Measurements from ENCODE around the gene CNTNAP5.

CNTNAP5 gene

DNA sequence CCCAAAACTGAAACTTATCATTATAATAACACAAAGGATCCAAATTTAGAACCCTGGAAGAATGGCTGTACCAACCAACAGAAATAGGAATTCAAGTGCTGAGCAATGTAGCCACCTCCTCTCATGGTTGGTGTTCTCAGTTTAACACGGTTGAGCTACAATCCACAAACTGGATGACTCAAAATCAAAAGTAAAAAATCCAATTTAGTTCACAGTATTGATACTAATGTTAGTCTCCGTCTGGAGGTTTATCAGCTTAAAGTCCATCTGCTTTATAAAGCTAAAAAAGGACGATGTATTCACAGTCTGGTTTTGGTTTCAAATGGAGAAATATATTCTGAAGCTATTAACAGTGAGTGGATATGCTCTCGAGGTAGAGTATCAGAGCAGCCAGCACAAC lies 40.5 kb downstream of the CNTNAP5 start:
- no peak for DNase-seq

DNA sequence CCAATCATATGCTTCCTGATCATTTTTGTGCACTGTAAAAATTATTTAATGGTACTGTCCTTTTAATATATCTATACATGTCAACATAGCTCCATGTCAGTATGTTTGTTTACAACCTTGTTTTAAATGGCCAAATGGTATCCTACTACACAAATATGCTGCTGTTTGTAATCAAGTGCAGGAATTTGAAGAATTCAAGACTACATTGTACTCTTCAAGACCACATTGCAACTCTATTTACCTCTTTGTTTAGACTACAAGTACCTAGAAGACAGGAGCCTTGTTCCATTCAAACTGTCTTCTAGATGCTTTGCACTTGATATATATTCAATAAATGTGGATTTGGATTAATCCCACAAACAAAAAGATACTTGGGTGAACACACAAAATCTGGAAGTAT lies 41.7 kb downstream of the CNTNAP5 start:
- no peak for DNase-seq

DNA sequence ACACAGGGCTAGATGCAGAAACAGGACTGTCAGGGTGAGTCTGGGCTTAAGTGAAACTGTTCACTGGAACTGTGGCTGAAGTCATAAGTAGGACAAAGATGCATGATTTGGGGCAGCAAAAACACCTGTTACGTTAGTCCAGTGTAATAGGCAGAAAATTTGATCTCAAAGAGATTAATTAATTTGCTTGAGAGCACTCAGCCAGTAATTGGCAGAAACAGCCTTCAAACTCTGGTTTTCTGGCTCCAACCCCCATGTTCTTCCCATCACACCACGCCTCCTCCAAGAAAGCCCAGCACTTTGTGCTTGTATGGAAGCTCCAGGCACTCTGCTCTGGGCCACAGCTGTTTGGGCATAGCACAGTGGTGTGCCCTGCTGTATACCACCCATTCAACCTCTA lies 54.0 kb downstream of the CNTNAP5 start:
- DNase-seq: no peak

DNA sequence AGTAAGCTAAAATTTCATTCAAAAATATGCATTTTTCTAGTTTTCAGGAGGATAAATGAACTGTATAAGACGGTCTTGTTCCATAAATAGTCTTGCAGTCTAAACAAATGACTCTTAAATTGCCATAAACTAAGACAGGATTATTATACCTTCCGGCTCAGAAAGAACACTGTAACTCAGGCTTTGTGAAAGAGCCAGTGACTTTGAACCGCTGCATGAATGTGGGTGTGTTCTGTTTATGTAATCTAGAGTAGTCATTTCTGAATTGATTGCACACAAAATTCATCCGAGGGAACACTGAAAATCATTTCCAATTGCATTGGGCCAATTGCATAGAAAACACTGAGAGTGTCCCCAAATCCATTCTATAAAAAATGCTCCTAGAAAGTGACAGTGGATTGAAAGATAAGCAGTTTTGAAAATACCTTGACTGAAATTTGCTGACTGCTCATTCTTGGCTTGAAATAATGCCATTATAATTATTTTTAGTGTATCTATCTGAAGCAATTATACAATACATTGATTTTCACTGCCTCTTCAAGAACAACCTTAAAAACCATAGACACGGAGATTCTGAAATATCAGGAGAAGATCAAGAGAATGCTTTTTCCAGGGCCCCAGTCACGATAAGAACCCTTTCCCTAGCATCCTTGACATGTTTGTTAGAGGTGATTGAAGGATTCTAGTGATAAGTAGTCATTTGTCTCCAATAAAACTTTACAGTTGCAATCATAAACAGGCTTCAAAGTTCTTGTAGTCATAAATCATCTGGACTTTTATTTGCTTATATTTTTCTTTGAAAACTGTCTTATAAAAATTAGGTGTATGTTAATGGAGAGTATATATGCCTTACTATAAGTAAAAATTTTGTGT lies 55.4 kb downstream of the CNTNAP5 start:
- DNase-seq: no peak

DNA sequence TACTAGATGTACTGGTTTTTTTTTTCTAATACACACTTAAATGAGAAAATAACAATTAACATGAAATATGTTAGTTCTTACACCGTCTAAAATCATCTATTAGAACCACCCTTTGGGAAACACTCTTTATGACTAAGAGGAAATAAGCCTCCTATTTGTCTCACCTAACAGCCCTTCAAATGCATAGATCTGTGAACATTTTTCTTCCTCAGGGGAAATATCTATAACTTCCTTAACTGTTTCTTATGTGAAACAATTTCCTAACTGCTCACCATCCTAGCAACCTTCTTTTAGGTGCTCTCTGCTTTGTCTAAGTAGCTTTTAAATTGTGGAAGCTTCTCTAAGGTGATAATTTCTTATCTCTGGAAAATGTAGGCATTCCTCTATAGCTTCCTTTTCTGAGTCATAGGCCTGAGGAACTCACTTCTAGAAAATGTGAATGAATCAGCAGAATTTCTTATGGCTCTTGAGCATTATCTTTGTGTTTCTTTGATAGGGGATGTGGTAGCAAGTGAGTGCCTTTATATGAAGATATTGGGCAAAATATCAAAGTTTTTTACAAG lies 56.1 kb downstream of the CNTNAP5 start:
- DNase-seq: no peak

DNA sequence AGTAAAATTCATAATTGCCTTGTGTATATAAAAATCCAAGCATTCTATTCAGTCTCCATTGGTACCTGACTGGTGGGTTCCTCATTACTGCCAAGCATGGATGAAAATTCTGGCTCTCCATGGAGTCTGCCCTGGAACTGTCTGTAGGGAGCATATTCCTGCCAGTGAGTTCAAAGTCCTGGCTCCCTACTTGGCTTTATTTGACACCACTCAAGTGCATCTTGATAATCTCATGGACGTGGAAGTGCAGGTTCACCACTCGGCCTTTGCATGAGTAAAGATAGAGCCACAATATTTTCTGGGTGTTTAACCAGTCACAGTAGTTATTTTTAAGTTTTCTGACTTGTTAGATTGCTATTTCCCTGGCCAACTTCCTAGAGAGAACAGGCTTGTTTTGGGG lies 63.5 kb downstream of the CNTNAP5 start:
- no peak for DNase-seq

DNA sequence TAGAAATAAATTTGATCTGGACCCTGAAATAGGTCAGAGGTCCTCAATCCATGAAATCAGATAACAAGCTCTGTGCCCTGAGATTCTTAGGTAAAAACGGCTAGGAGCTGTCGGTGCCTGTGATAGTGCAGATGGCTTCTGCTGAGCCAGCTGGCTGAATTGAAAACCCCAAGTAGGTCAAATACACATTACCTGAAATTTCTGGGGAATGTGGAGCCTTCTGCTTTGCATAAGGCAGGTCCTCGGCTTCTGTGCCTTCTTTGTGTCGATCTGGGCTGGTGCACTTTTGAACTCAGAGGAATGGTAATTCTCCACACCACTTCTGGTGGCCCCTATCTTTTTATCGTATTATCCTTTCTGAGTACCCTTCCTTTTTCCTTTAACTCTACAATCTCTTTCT lies 66.6 kb downstream of the CNTNAP5 start:
- no peak for DNase-seq

DNA sequence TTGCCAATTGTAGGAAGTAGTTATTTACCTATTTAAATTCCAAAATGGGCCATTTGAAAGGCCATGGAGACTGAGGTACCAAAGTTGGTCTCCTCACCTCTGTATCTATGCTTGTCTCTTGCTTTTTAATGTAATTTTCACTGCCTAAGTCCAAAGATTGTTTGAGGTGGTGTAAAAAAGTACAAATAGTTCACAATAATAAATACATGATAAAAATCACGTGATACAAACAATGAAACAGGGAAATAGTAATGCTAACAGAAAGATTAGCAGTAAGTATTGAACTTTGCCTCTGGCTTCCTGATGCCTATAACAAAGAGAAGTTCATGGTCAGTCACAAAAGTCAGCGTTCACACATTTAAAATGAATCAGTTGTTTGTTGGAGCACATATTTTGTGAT lies 67.6 kb downstream of the CNTNAP5 start:
- DNase-seq: no peak

DNA sequence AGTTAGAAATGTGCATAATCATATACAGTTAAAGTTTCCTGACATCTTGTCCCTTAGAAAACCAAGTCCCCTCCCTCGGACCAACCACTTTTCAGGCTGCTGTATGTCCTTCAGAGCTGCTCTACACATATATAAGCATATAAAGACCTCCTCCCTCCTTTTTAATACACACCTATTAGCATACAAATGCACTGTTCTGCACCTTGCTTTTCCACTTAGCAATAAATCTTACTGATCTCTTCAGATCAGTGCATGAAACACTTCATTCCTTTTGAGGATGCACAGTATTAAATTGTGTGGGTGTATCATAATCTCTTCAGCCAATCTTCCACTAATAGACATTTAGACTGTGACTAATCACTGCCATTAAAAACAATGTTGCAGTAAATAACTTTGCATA lies 79.8 kb downstream of the CNTNAP5 start:
- no peak for DNase-seq

DNA sequence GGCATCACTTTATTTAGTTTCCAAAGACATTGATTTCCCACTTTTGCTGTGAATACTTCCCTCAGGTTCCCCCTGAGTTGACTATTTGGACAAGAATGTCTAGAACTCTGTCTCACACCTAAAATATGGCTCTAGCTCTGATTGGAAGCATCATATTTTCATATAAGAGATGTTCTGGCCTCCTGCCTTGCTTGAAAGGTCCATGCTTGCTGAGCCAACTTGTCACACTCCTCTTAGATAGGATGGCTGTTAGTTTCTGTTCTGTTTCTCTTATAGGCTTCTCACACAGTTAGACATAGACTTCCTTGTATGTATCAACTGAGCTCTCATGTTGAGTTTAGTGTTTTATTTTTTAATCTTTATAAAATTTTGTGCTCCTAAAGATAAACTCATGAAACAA lies 87.1 kb downstream of the CNTNAP5 start:
- DNase-seq: no peak

DNA sequence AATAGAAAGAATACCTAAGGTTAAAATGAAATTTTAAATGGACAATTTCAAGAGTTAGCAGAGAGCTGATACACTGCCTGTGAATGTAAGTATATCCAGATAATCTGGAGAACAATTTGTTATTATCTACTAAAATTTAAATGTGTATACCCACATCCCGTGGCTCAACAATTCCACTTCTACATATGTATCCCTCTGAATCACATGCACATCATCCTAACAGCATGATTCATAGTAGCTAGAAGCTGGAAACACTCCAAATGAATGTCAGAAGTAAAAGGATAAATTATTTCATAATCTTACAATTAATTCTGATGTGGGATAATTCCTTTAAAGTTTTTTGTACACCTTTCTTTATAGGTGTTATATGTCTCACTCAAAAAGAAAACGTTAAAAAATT lies 87.9 kb downstream of the CNTNAP5 start:
- no peak for DNase-seq

DNA sequence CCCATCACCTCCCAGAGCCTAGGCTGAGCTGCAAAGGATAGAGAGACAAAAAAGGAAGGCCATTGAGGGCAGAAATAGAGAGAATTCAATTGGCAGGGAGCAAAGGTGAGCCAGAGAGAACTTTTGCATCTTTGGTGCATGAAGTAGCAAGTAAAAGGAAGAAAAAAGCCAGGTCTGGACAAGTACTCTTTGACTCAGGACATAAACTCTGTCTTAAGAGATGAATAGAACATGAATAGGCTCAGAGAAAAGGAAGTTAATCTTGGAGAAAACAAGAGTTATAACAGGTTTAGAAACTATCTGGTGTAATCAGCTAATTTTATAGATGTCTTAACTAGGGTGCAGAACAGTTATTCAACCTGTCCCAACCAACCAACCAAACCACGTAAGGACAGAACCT lies 95.2 kb downstream of the CNTNAP5 start:
- no peak for DNase-seq

DNA sequence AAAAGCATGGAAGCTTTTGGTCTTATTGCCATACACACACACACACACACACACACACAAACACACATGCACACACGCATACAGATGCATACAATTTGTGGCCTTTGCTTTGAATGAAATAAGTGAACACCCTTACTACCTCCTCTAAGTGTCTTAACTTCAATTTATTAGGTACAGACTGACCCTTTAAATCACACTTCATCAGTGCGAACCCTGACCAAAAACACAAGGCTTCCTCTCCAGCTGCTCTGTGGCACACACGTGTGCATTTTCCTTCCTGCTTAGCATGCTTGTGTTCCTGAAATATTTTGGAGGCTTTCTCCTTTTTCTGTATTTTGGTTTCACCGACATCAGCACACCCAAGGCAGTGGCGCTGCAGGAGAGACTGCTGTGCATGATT lies 96.0 kb downstream of the CNTNAP5 start:
- DNase-seq: no peak

DNA sequence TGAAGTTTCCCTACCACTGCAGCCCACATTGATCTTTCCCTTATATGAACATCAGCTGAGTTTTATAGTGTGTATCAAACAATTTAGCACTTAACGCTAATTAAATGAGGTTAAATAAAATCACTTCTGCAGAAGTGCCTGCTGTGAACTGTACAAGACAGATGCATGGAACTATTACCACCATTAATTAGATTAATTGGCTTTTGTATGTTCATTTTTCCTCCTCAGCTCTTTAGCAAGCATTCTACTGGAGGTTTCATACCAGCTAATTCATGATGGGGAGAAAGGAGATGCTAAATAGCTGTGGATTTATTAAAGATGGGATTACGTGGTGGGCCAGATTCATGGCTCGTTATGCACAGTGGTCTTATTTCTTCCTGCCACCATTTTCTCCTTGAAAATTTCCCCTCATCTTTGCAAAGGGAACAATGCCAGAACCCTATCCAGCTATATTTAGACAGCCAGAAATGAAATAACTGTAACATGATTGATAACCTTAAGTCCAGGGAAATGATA lies 96.7 kb downstream of the CNTNAP5 start:
- DNase-seq: no peak

DNA sequence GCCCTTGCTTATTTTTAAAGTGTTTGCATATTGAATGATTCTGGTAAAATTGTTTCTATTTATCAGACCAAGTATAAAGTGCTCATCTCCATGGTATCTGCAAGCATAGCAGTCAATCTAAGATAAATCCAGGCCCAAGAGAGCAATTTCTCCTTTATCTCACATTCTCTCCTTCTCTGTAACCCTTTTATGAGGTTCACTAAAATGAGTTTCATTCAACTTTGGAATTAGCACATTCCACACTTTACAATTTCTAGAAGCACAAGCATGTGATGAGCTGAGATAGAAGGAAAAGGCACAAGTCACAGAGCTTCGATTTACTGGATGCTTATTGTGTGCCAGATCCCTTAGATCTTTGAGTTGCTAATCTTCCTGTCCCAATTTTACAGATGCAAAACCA lies 97.3 kb downstream of the CNTNAP5 start:
- DNase-seq: no peak

DNA sequence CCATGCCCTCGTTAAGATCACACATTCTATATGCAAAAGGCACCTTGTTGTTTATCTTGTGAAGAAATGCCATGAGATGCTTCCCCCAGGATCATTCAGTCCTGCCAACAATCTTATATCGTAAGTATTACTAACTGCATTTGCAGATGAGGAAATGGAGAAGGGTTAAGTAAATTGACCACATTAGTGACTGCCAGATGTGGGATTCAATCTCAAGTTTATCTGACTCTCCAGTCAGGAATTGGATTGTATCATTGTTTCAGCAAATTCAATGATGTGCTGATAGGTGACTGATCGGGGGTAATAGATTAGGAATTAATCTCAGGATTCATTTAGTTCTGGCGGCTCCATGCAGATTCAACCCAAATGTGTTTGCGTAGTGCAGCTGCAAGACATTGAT lies 106.2 kb downstream of the CNTNAP5 start:
- no peak for DNase-seq

DNA sequence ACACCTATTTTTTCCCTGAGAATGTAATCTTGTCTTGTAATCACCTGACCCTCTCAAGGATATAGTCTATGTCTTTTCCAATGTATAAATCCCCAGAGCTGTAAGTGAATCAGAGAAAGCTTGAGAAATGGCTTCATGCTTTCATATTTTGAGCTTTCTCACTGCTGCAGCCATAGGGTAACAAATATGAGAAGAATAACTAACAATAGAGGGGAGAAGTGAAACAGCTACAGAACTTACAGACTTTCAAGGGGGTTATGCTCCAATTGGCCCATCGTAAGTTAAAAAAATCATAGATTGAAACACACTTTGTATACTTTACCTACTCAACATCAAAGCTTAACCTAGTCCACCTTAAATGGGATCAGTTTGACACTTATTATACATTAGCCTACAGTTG lies 111.0 kb downstream of the CNTNAP5 start:
- DNase-seq: no peak

DNA sequence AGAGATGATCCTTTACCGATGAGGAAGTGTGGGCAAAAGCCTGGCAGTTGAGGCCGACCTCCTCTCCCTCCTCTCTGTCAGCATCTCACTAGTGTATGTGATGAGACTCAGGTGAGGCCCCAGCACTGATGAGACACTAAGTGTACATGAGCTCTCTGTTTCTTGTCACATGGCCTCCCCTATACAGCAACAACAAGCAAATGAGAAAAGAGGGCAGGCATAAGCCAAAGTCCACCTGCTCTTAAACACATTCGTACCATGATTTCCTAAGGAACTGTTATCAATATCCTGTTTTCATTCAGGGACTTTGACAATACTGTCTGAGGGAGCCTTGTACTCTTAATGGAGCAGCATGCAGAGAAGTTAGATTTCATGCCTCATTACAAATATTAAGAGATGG lies 113.0 kb downstream of the CNTNAP5 start:
- no peak for DNase-seq

DNA sequence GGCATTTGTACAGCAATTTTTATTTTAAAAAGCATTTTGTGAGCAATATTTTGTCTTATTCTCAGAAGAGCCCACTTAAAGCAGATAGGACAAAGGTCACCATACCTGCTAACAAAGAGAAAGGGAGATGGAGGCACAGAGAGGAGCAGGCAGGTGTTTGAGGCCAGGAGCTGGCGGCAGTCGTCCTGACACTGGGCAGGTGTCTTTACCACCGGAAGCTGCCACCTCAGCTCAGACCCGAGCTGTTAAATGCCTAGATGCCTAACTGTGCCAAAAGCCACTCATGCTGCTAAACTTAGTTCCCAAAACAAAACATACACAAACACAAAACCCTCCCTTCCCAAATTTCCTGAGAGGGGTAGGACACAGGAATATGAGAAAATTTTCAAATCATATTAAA lies 120.9 kb downstream of the CNTNAP5 start:
- DNase-seq: no peak

DNA sequence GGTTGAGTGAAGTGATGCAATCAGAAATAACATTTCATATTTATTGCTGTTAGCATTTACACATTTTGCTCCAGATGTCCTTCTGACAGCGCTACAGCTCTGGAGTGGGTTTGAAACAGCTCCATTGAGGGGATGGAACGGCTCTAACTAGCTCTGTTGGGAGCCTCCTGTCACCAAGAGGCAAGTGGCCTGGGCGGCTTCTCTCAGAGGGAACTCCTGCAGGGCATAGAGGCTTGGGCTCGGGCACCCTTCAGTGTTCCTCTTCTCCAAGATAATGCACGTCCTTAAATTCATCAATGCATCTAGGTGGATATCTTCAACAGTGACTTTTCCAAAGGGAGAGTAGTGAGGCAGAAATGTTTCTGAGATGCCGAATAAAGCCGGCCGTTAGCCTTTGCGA lies 122.5 kb downstream of the CNTNAP5 start:
- DNase-seq: no peak

DNA sequence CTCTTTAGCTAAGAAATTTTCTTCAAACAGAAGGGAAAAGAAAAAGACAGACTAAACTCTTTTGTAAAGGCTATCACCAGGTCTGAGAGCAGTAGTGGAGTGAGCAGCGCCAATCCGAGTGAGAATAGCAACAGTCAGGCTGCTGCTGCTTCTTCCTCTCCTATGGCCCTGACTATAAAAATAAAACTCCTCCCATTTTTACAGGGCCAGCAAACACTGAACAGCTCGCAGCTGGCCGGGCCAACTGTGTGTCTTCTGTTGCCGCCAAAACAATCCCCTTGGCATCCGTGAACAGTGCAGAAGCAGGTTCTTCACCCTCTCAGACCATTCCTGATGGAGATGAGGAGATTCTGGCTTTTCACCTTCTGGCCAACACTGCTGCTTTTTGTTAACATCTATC lies 124.5 kb downstream of the CNTNAP5 start:
- no peak for DNase-seq

DNA sequence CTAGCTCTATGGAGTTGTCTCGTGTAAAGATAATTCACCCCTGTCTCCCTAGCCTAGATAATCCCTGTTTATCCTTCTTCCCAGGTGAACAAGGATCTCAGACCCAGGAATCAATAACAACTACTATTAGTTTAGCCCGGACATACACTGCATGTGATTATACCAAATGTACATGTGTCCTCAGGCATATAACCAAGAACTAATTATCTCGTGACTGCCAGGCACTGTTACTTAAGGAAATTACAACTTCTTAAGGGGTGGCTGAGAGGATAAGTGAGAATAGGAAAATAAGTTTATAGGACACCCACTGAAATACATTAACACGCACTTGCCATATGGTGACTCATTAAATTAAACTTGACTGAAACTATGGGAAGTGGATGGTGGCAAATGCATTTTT lies 126.6 kb downstream of the CNTNAP5 start:
- DNase-seq: no peak

DNA sequence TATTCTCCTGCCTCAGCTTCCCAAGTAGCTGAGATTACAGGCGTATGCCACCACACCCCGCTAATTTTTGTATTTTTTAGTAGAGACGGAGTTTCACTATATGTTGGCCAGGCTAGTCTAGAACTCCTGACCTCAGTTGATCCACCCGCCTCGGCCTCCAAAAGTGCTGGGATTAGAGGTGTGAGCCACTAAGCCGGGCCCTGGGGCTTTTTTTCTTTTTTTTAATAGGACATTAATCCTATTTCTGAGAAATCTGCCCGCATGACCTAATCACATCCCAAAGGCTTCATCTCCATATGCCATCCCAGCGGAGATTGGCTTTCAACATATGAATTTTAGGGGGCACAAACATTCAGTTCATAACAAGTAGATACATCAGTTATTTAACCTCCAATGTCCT lies 128.6 kb downstream of the CNTNAP5 start:
- no peak for DNase-seq

DNA sequence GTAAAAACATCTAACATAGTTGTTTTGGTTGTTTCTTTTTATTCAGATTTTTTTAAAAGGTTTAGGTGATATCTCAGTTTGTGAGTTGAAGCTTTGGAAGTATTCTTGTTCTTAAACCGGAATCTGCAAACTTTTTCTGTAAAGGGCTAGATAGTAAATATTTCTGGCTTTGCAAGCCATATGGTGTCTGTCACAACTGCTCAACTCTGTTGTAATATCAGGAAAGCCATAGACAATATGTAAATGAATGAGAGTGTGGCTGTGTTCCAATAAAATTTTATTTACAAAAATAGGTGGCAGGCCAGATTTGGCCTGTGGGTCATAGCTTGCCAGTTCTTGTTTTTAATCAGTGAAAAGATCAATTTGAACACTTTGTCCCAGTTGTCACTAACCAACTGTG lies 134.1 kb downstream of the CNTNAP5 start:
- DNase-seq: no peak

DNA sequence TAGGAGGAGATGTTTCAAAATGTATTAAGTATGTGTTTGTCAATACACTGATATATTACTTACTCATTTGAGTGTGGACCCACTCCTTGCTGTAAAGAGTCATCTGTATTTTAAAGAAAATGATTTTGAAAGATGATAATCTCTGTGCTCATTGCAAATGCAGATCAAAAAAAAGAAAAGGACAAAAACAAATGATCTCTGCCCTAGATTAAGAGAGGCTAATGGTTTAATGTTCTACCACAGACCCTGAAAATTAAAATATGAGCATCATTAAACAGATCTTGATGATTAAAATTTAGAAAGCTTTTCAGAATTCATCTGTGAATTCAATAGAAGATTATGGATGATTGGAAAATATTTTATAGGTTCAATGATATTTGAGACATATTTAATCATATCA lies 136.5 kb downstream of the CNTNAP5 start:
- no peak for DNase-seq

Data from CD4-positive, alpha-beta T cell treated with Interleukin-6 for 4 hours (primary cell).